Spinal cord (tissue), 10 donors: Measurements from ENCODE around the gene ZNF618. TPM values are rescaled to one million over a fixed set of nuclear protein-coding genes. Genes with fewer than 3 reads are reported as not detected.
A peak's percentile ranks its signal among the peaks of the same experiment; 100 is the strongest.

Experiments
- DNase-seq, 6 donors: peaks; one replicate each; pipeline versions ENCODE4 v3.0.0 to v3.0.0-alpha.2; 2013 to 2015; ENCODE audit warnings: low spot score in 6 of 6, low read depth in 4 of 6
- H3K27ac ChIP-seq: one replicate; pipeline ENCODE4 v1.5.1; 2013; ENCODE audit warnings: low read depth, low read length, control low read depth
- H3K27me3 ChIP-seq: one replicate; pipeline ENCODE4 v1.6.1; 2013; ENCODE audit warnings: low read length; ENCODE audit not compliant: control insufficient read depth, insufficient read depth
- H3K36me3 ChIP-seq: one replicate; pipeline ENCODE4 v1.6.1; 2013; ENCODE audit warnings: low read length; ENCODE audit not compliant: control insufficient read depth, insufficient read depth
- H3K4me1 ChIP-seq: one replicate; pipeline ENCODE4 v1.6.1; 2013; ENCODE audit warnings: low read length; ENCODE audit not compliant: control insufficient read depth, insufficient read depth
- H3K4me3 ChIP-seq: one replicate; pipeline ENCODE4 v1.5.1; 2013; ENCODE audit warnings: low read depth, low read length, control low read depth
- H3K9me3 ChIP-seq: one replicate; pipeline ENCODE4 v1.6.1; 2013; ENCODE audit warnings: low read length; ENCODE audit not compliant: control insufficient read depth, insufficient read depth
- WGBS: methylation state at CpG from one replicate; pipeline ENCODE4 v1.1.5; 2013; ENCODE audit warnings: missing lambda C conversion rate; ENCODE audit not compliant: insufficient coverage; 5-methylcytosine and 5-hydroxymethylcytosine counted together
- polyA plus RNA-seq, 2 donors: library from polyadenylated mRNA; unstranded; fragments of 120-200 nt; gene quantifications; one replicate each; pipeline ENCODE4 v1.2.1, GENCODE V29; 2013; ENCODE audit not compliant: insufficient read length in 2 of 2
- total RNA-seq, 2 donors: library from RNA; depleted of rRNA in 1 of 2; stranded (reverse); fragments of 120-200 nt in 1 of 2; fragments of >200 nt in 1 of 2; gene quantifications; one replicate each; pipeline versions ENCODE4 v1.2.3 to v1.2.4, GENCODE V29; 2013 to 2014
- donor health status: healthy.

ZNF618 gene
- total and polyA plus RNA-seq, 4 donors: 7.7 to 17.0 (median 15.4) TPM

GRCh38 chr9:113906411-113907110 lies 30.5 kb downstream of the ZNF618 start:
- Histone ChIP-seq H3K27ac (no peak overlapping the region), H3K27me3 (no peaks in the 10 kb centered on the region), H3K4me1 (peaks cover under 1% of the 10 kb centered on the region), H3K9me3 (peaks cover 3% of the 10 kb centered on the region), H3K36me3 (no peaks in the 10 kb centered on the region), H3K4me3 (no peak overlapping the region)
- no peak for DNase-seq
- WGBS: 90% methylated on average over 4 of the region's 6 CpGs

DNA sequence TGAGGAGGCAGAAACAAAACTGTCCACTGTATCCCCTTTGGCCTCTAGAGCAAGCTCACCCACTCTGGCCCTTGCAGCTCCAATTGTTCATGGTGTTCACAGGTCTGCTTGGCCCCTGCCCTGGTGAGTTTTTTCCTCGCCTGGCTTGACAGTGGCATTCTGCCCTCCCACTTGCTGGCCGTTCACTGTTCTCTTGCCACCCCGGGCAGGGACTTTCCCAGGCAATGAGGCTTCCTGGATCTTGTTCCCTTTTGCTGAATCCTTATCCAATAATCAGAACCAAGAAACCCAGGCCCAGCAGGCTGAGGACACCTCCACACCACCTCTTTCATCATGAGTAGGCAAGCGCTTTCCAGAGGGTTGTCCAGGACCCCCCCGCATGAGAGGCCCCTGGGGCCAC lies 31.2 kb downstream of the ZNF618 start:
- no peaks in the 10 kb centered on the region for H3K27me3 ChIP-seq
- DNase-seq: no peak
- WGBS: 100% methylated on average over 4 of the region's 5 CpGs
- no peak overlapping the region for H3K27ac ChIP-seq
- H3K9me3 ChIP-seq: peaks cover 3% of the 10 kb centered on the region
- H3K4me1 ChIP-seq: no peaks in the 10 kb centered on the region
- no peaks in the 10 kb centered on the region for H3K36me3 ChIP-seq
- no peak overlapping the region for H3K4me3 ChIP-seq

GRCh38 chr9:113909421-113909820 lies 33.3 kb downstream of the ZNF618 start:
- Histone ChIP-seq H3K9me3 (no peaks in the 10 kb centered on the region), H3K36me3 (no peaks in the 10 kb centered on the region), H3K27me3 (no peaks in the 10 kb centered on the region), H3K27ac (no peak overlapping the region), H3K4me3 (no peak overlapping the region), H3K4me1 (peaks cover 12% of the 10 kb centered on the region)
- no peak for DNase-seq
- WGBS: 95% methylated on average over 5 of the region's 9 CpGs

- H3K27me3 ChIP-seq: no peaks in the 10 kb centered on the region
- H3K9me3 ChIP-seq: no peaks in the 10 kb centered on the region
- 87% methylated on average over 11 of the region's 11 CpGs for WGBS
- no peak overlapping the region for H3K4me3 ChIP-seq
- DNase-seq: no peak
- no peak overlapping the region for H3K27ac ChIP-seq
- H3K36me3 ChIP-seq: no peaks in the 10 kb centered on the region
- peaks cover 12% of the 10 kb centered on the region for H3K4me1 ChIP-seq
Observed at GRCh38 chr9:113910036-113910639, 34.0 kb downstream of the ZNF618 start.

DNA sequence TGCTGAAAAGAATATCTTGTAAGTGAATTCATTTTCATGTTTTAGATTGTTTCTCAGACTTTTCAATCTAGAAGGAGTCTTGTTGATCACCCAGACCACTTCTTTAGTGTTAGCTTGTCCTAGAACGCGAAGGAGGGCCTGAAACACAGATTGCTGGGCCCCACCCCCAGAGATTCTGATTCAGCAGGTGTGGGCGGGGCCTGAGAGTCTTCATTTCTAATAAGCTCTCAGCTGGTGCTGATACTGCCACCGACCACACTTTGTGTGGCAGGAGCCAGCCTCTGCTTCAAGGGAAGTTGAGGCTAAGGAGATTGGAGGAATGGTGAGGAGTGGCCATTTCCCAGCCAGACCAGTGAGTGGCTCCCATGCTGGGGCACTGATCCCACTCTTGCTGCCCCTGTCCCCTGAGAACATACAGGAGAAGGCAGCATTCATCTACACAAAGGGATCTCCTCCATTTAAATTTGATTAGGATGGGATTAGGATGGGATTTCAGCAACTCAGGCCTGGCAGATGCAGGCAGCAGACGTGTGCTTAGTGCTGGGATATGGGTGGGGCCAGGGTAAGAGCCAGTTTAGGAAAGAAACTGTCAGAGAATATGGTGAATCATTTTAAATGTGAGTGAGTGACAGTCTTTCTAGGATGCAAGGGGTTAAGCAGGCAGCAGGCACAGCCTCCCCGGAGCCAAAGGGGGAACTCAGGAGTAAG lies 35.9 kb downstream of the ZNF618 start:
- no peak for DNase-seq
- Histone ChIP-seq H3K27ac (no peak overlapping the region), H3K4me3 (no peak overlapping the region), H3K36me3 (no peaks in the 10 kb centered on the region), H3K9me3 (no peaks in the 10 kb centered on the region), H3K27me3 (no peaks in the 10 kb centered on the region), H3K4me1 (peaks cover 12% of the 10 kb centered on the region)
- WGBS: 86% methylated on average over 4 of the region's 6 CpGs

GRCh38 chr9:113912816-113913215 lies 36.7 kb downstream of the ZNF618 start:
- Histone ChIP-seq H3K4me1 (peaks cover 12% of the 10 kb centered on the region), H3K36me3 (no peaks in the 10 kb centered on the region), H3K27me3 (no peaks in the 10 kb centered on the region), H3K9me3 (no peaks in the 10 kb centered on the region), H3K27ac (no peak overlapping the region), H3K4me3 (no peak overlapping the region)
- WGBS: 73% methylated on average over 5 of the region's 8 CpGs
- DNase-seq: peak in 2 of 6 donors; percentile 20 to 31

DNA sequence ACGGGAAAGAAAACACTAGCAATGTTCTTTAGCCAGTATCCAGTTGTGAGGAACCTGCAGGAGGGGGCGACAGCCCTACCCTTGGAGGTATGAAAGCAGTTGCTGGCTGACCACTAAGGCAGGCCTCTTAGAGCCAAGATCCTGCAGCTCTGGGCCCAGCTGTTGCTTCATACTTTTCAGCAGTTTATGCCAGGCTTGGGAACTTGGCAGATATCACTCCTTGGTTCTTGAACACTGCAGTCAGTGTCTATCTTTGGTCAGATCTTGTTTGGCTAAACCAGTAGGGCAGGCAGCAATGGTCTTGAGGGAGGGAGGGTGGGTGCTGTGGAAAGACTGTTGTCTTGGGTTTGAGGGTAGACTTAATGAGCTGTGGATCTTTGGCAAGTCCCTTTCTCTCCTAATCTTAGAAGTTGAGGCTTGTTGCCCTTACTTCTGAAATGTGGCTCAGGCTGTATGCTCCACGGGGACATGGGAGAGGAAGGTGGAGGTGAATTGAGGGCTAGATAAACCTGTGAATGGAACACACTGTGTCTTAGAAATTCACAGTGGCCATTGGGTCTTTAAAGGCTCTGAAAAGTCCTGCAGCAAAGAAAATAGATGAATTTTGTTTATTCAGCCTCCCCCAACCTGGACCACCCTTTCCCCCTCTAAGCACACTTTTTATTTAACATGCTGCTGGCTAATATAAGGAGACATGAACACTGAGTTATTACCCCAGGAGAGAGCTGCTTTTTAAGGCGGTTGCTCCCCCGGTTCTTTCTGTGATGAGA lies 37.5 kb downstream of the ZNF618 start:
- H3K36me3 ChIP-seq: no peaks in the 10 kb centered on the region
- H3K4me3 ChIP-seq: no peak overlapping the region
- H3K27me3 ChIP-seq: no peaks in the 10 kb centered on the region
- peak in 1 of 6 donors; percentile 30 for DNase-seq
- H3K27ac ChIP-seq: no peak overlapping the region
- H3K4me1 ChIP-seq: peaks cover 12% of the 10 kb centered on the region
- WGBS: 76% methylated on average over 5 of the region's 5 CpGs
- H3K9me3 ChIP-seq: no peaks in the 10 kb centered on the region

- WGBS: 87% methylated on average over 1 of the region's 2 CpGs
- H3K9me3 ChIP-seq: no peaks in the 10 kb centered on the region
- H3K27ac ChIP-seq: no peak overlapping the region
- no peak for DNase-seq
- H3K4me3 ChIP-seq: no peak overlapping the region
- peaks cover 19% of the 10 kb centered on the region for H3K4me1 ChIP-seq
- H3K27me3 ChIP-seq: no peaks in the 10 kb centered on the region
- no peaks in the 10 kb centered on the region for H3K36me3 ChIP-seq
Observed at GRCh38 chr9:113914517-113914916, 38.4 kb downstream of the ZNF618 start.

GRCh38 chr9:113915817-113916434 lies 39.8 kb downstream of the ZNF618 start:
- 92% methylated on average over 7 of the region's 9 CpGs for WGBS
- Histone ChIP-seq H3K27ac (no peak overlapping the region), H3K4me3 (no peak overlapping the region), H3K9me3 (no peaks in the 10 kb centered on the region), H3K27me3 (no peaks in the 10 kb centered on the region), H3K4me1 (peaks cover 31% of the 10 kb centered on the region), H3K36me3 (no peaks in the 10 kb centered on the region)
- peak in 1 of 6 donors; percentile 57 for DNase-seq
